HG03442 (cell line): ENCODE measurements around the gene SYNGR2.

ENCODE experiments used
- ATAC-seq: cut with Tn5 transposase; IDR thresholded peaks from one replicate; pipeline ENCODE4 v1.9.1; 2021; ENCODE audit warnings: mild to moderate bottlenecking, moderate library complexity; ENCODE audit not compliant: unreplicated experiment

SYNGR2 gene

GRCh38 chr17:78197147-78197832 is 28.9 kb downstream of the SYNGR2 start:
- no peak for ATAC-seq

- ATAC-seq = no peak
Measured at GRCh38 chr17:78200451-78200850, 32.1 kb downstream of the SYNGR2 start.

- ATAC-seq = no peak
Measured at GRCh38 chr17:78202666-78203065, 34.3 kb downstream of the SYNGR2 start.

- no peak for ATAC-seq
Measured at GRCh38 chr17:78204387-78205123, 36.2 kb downstream of the SYNGR2 start.

DNA sequence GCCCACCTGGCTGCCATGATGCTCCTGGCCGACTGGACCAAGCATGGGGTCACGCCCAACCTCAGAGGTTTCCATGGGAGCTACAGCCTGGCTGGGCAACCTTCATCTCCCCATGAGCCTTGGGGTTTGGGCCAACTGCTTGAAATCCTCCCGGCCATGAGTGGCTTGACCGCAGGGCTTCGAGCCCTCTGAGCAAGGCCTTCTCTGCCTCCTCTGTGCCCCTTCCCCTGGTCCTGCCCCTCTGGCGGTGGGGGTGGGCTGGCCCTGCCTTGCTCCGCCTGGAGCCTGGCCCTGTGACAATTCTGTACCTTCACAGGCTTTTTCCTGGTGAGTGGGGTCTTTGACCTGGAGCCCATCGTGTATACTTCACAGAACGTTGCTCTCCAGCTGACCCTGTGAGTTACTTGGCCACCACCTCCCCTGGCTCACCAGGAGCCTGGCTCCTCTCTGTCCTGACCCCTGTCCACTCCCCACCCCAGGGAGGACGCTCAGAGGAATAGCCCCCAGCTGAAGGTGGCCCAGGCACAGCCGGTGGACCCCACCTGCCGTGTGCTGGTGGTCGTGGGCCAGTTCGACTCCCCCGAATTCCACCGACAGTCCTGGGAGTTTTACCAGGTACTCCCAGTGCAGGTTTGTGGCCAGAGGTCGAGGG is 36.9 kb downstream of the SYNGR2 start:
- no peak for ATAC-seq

DNA sequence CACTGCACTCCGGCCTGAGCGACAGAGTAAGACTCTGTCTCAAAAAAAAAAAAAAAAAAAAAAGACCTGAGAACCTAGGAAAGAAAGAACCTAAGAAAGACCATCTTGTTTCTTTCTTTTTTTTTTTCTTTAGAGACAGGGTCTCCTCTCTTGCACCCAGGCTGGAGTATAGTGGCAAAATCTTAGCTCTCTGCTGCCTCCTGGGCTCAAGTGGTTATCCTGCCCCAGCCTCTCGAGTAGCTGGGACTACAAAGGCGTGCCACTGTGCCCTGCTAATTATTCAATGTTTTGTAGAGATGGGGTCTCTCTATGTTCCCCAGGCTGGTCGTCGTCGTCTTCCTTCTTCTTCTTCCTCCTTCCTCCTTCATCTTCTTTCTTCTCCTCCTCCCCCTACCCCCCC is 37.9 kb downstream of the SYNGR2 start:
- no peak for ATAC-seq

GRCh38 chr17:78208486-78208885 is 40.1 kb downstream of the SYNGR2 start:
- no peak for ATAC-seq

GRCh38 chr17:78210111-78210510 is 41.7 kb downstream of the SYNGR2 start:
- no peak for ATAC-seq

- ATAC-seq = no peak
Measured at GRCh38 chr17:78211032-78211431, 42.7 kb downstream of the SYNGR2 start.

DNA sequence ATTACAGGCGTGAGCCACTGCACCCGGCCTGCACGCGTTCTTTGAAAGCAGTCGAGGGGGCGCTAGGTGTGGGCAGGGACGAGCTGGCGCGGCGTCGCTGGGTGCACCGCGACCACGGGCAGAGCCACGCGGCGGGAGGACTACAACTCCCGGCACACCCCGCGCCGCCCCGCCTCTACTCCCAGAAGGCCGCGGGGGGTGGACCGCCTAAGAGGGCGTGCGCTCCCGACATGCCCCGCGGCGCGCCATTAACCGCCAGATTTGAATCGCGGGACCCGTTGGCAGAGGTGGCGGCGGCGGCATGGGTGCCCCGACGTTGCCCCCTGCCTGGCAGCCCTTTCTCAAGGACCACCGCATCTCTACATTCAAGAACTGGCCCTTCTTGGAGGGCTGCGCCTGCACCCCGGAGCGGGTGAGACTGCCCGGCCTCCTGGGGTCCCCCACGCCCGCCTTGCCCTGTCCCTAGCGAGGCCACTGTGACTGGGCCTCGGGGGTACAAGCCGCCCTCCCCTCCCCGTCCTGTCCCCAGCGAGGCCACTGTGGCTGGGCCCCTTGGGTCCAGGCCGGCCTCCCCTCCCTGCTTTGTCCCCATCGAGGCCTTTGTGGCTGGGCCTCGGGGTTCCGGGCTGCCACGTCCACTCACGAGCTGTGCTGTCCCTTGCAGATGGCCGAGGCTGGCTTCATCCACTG is 45.8 kb downstream of the SYNGR2 start, which contains the start of gene BIRC5:
BIRC5 (plus strand) TSS at position 238 of the 690 bp plus-strand sequence; CDS start at position 302, 64 bp downstream.
- peak; percentile 79 for ATAC-seq

DNA sequence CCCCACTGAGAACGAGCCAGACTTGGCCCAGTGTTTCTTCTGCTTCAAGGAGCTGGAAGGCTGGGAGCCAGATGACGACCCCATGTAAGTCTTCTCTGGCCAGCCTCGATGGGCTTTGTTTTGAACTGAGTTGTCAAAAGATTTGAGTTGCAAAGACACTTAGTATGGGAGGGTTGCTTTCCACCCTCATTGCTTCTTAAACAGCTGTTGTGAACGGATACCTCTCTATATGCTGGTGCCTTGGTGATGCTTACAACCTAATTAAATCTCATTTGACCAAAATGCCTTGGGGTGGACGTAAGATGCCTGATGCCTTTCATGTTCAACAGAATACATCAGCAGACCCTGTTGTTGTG is 46.3 kb downstream of the SYNGR2 start:
- no peak for ATAC-seq

GRCh38 chr17:78219396-78220150 is 51.2 kb downstream of the SYNGR2 start:
- ATAC-seq = no peak
